Measurements from ENCODE around the gene PRKCSH.

Gene PRKCSH, protein sequence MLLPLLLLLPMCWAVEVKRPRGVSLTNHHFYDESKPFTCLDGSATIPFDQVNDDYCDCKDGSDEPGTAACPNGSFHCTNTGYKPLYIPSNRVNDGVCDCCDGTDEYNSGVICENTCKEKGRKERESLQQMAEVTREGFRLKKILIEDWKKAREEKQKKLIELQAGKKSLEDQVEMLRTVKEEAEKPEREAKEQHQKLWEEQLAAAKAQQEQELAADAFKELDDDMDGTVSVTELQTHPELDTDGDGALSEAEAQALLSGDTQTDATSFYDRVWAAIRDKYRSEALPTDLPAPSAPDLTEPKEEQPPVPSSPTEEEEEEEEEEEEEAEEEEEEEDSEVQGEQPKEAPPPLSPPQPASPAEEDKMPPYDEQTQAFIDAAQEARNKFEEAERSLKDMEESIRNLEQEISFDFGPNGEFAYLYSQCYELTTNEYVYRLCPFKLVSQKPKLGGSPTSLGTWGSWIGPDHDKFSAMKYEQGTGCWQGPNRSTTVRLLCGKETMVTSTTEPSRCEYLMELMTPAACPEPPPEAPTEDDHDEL

GRCh38 chr19:11435057-11435832, at the start of gene PRKCSH, which contains the start of gene ODAD3:
PRKCSH (plus strand) TSS chr19:11435635; CDS start chr19:11436118, 483 bp downstream.
ODAD3 (minus strand) TSS chr19:11435121; CDS start chr19:11435016, 105 bp downstream.
- Histone ChIP-seq H3K9ac (ENCODE audit: low read length in 5 of 5) (peak within 1 kb of the TSS; percentile 66 to 90 (median 87)), H3K4me3 (ENCODE audit: low read depth in 1 of 5, low read length in 5 of 5) (peak within 1 kb of the TSS; percentile 80 to 99 (median 96)), H3K27me3 (ENCODE audit: control insufficient read depth in 5 of 5, insufficient read depth in 4 of 5, low read length in 5 of 5) (no peaks in the 10 kb centered on the region), H3K9me3 (ENCODE audit: control insufficient read depth in 5 of 5, low read length in 5 of 5) (no peaks in the 10 kb centered on the region), H3K4me1 (ENCODE audit: control insufficient read depth in 5 of 5, insufficient read depth in 5 of 5, low read length in 5 of 5) (peaks cover 8 to 20% (median 18%) of the 10 kb centered on the region in 5 donors), H3K27ac (ENCODE audit: low read depth, low read length) (peak within 1 kb of the TSS; percentile 70), H3K36me3 (ENCODE audit: control insufficient read depth in 5 of 5, insufficient read depth in 5 of 5, low read length in 5 of 5) (peaks cover 0 to 27% (median 16%) of the 10 kb centered on the region in 5 donors)

DNA sequence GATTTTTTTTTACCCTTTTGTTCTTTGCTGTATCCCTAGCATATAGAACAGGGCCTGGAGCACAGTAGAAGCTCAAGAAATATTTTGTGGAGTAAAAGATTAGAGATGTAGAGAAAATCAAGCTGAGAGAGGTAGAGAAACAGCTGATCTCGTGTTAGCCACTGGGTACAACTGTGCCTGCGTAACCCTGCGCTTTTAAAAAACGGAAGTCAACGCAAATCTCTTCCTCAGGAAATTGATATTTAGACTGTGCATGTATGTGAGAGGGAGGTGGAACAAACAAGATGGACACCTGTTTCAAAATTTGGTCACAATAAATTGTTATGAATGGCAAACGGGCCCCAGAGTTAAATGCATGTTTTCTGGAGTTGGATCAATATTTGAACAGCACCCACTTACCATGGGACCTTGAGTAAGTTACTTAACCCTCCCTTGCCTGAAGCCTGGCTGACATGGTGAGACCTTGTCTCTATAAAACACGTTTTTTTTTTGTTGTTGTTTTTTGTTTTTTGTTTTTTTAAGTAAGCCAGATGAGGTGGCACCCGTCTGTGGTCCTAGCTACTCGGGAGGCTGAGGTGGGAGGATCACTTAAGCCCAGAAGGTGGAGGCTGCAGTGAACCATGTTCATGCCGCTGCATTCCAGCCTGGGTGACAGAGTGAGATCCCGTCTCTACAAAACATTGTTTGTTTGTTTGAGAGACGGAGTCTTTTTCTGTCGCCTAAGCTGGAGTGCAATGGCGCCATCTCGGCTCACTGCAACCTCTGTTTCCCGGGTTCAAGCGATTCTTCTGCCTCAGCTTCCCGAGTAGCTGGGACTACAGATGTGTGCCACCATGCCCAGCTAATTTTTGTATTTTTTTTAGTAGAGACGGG, 48.0 kb upstream of the PRKCSH start:
- no peak overlapping the region for H3K27ac ChIP-seq (ENCODE audit: low read depth, low read length)
- no peaks in the 10 kb centered on the region for H3K36me3 ChIP-seq (ENCODE audit: control insufficient read depth in 5 of 5, insufficient read depth in 5 of 5, low read length in 5 of 5)
- peaks cover 0 to 28% (median 20%) of the 10 kb centered on the region in 5 donors for H3K4me1 ChIP-seq (ENCODE audit: control insufficient read depth in 5 of 5, insufficient read depth in 5 of 5, low read length in 5 of 5)
- H3K9me3 ChIP-seq (ENCODE audit: control insufficient read depth in 5 of 5, low read length in 5 of 5) = peaks cover 0 to 9% (median 4%) of the 10 kb centered on the region in 5 donors
- H3K9ac ChIP-seq (ENCODE audit: low read length in 5 of 5) = no peak overlapping the region
- no peak overlapping the region for H3K4me3 ChIP-seq (ENCODE audit: low read depth in 1 of 5, low read length in 5 of 5)
- H3K27me3 ChIP-seq (ENCODE audit: control insufficient read depth in 5 of 5, insufficient read depth in 4 of 5, low read length in 5 of 5) = peaks cover 5 to 10% (median 6%) of the 10 kb centered on the region in 5 donors

DNA sequence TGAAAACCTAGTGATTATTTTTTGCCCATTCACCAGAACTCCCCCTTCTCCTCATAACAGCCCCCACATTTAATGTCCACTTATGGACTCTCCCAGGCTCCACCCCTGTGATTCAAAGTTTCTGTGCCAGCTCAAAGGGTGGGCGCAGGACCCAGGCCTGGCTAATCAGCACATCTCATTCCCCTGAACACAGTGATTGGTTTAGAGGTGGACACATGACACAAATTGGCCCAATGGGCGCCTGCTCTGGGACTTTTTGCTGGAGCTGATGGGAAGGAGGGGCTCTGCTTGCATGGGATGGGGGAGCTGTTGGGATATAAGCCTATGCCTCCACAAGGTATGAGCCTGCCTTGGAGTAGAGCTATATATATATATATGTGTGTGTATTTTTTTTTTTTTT, 45.1 kb upstream of the PRKCSH start:
- Histone ChIP-seq H3K4me3 (ENCODE audit: low read depth in 1 of 5, low read length in 5 of 5) (no peak overlapping the region), H3K4me1 (ENCODE audit: control insufficient read depth in 5 of 5, insufficient read depth in 5 of 5, low read length in 5 of 5) (peaks cover 0 to 5% (median 0%) of the 10 kb centered on the region in 5 donors), H3K36me3 (ENCODE audit: control insufficient read depth in 5 of 5, insufficient read depth in 5 of 5, low read length in 5 of 5) (peaks cover 0 to 7% (median 3%) of the 10 kb centered on the region in 5 donors), H3K9me3 (ENCODE audit: control insufficient read depth in 5 of 5, low read length in 5 of 5) (peaks cover 0 to 9% (median 4%) of the 10 kb centered on the region in 5 donors), H3K27ac (ENCODE audit: low read depth, low read length) (no peak overlapping the region), H3K27me3 (ENCODE audit: control insufficient read depth in 5 of 5, insufficient read depth in 4 of 5, low read length in 5 of 5) (no peaks in the 10 kb centered on the region), H3K9ac (ENCODE audit: low read length in 5 of 5) (no peak overlapping the region)

DNA sequence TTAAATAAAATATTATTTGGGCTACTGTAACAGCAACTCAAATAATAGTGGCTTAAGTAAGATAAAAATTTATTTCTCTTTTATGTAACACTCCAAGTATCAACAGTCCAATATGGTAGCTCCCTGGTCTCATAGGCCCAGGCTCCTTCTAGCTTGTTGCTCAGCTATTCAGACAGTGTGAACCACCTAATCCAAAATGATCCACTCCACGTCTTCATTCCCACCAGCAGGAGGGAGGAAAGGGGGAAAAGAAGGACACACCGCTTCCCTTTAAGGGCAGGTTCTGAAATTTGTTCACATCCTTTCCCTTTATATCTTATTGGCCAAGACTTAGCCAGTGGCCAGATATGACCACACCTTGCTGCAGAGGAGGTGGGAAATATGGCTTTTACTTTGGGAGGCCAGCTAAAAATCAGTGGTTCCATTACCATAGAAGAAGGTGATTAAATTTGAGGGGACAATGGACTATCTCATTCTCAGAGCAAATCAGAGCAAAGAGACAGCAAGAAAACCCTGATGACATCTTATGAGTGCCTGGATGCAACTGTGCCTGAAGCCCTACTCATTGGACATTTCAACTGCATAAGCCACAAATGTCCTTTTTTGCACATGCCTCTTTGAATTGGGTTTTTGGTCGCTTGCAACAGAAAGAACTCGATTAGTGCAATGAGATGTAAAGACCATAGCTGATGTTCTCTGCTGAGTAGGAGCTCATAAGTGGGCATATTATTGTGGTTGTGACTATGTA, 44.3 kb upstream of the PRKCSH start:
- Histone ChIP-seq H3K4me3 (ENCODE audit: low read depth in 1 of 5, low read length in 5 of 5) (no peak overlapping the region), H3K27ac (ENCODE audit: low read depth, low read length) (no peak overlapping the region), H3K4me1 (ENCODE audit: control insufficient read depth in 5 of 5, insufficient read depth in 5 of 5, low read length in 5 of 5) (peaks cover 0 to 5% (median 0%) of the 10 kb centered on the region in 5 donors), H3K9ac (ENCODE audit: low read length in 5 of 5) (no peak overlapping the region), H3K27me3 (ENCODE audit: control insufficient read depth in 5 of 5, insufficient read depth in 4 of 5, low read length in 5 of 5) (no peaks in the 10 kb centered on the region), H3K9me3 (ENCODE audit: control insufficient read depth in 5 of 5, low read length in 5 of 5) (peaks cover 0 to 9% (median 4%) of the 10 kb centered on the region in 5 donors), H3K36me3 (ENCODE audit: control insufficient read depth in 5 of 5, insufficient read depth in 5 of 5, low read length in 5 of 5) (peaks cover 0 to 7% (median 3%) of the 10 kb centered on the region in 5 donors)

GRCh38 chr19:11397089-11397610, 38.3 kb upstream of the PRKCSH start:
- no peak overlapping the region for H3K4me3 ChIP-seq (ENCODE audit: low read depth in 1 of 5, low read length in 5 of 5)
- no peak overlapping the region for H3K27ac ChIP-seq (ENCODE audit: low read depth, low read length)
- no peaks in the 10 kb centered on the region for H3K4me1 ChIP-seq (ENCODE audit: control insufficient read depth in 5 of 5, insufficient read depth in 5 of 5, low read length in 5 of 5)
- no peak overlapping the region for H3K9ac ChIP-seq (ENCODE audit: low read length in 5 of 5)
- peaks cover 0 to 21% (median 6%) of the 10 kb centered on the region in 5 donors for H3K36me3 ChIP-seq (ENCODE audit: control insufficient read depth in 5 of 5, insufficient read depth in 5 of 5, low read length in 5 of 5)
- no peaks in the 10 kb centered on the region for H3K9me3 ChIP-seq (ENCODE audit: control insufficient read depth in 5 of 5, low read length in 5 of 5)
- no peaks in the 10 kb centered on the region for H3K27me3 ChIP-seq (ENCODE audit: control insufficient read depth in 5 of 5, insufficient read depth in 4 of 5, low read length in 5 of 5)

- H3K36me3 ChIP-seq (ENCODE audit: control insufficient read depth in 5 of 5, insufficient read depth in 5 of 5, low read length in 5 of 5) = peaks cover 0 to 26% (median 3%) of the 10 kb centered on the region in 5 donors
- no peaks in the 10 kb centered on the region for H3K4me1 ChIP-seq (ENCODE audit: control insufficient read depth in 5 of 5, insufficient read depth in 5 of 5, low read length in 5 of 5)
- no peaks in the 10 kb centered on the region for H3K27me3 ChIP-seq (ENCODE audit: control insufficient read depth in 5 of 5, insufficient read depth in 4 of 5, low read length in 5 of 5)
- H3K9ac ChIP-seq (ENCODE audit: low read length in 5 of 5) = no peak overlapping the region
- H3K27ac ChIP-seq (ENCODE audit: low read depth, low read length) = no peak overlapping the region
- H3K9me3 ChIP-seq (ENCODE audit: control insufficient read depth in 5 of 5, low read length in 5 of 5) = no peaks in the 10 kb centered on the region
- no peak overlapping the region for H3K4me3 ChIP-seq (ENCODE audit: low read depth in 1 of 5, low read length in 5 of 5)
Measured at GRCh38 chr19:11399667-11400066, 35.8 kb upstream of the PRKCSH start.

DNA sequence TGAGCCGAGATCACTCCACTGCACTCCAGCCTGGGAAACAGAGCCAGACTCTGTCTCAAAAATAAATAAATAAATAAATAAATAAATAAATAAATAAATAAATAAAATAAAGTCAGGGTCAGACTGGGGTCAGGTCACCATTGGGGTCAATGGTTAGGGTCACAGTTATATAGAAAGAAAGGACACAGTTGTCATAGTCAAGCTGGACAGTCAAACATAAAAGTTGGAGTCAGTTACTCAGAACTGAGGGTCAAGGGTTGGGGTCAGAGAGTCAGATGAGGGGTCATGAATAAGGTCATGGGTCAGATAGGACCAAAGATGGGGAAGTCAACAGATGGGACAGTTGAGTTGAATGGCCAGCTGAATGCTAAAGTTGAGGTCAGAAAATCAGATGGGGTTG, 34.6 kb upstream of the PRKCSH start:
- Histone ChIP-seq H3K4me3 (ENCODE audit: low read depth in 1 of 5, low read length in 5 of 5) (no peak overlapping the region), H3K9ac (ENCODE audit: low read length in 5 of 5) (no peak overlapping the region), H3K27me3 (ENCODE audit: control insufficient read depth in 5 of 5, insufficient read depth in 4 of 5, low read length in 5 of 5) (no peaks in the 10 kb centered on the region), H3K4me1 (ENCODE audit: control insufficient read depth in 5 of 5, insufficient read depth in 5 of 5, low read length in 5 of 5) (no peaks in the 10 kb centered on the region), H3K27ac (ENCODE audit: low read depth, low read length) (no peak overlapping the region), H3K9me3 (ENCODE audit: control insufficient read depth in 5 of 5, low read length in 5 of 5) (no peaks in the 10 kb centered on the region), H3K36me3 (ENCODE audit: control insufficient read depth in 5 of 5, insufficient read depth in 5 of 5, low read length in 5 of 5) (peaks cover 0 to 26% (median 3%) of the 10 kb centered on the region in 5 donors)

DNA sequence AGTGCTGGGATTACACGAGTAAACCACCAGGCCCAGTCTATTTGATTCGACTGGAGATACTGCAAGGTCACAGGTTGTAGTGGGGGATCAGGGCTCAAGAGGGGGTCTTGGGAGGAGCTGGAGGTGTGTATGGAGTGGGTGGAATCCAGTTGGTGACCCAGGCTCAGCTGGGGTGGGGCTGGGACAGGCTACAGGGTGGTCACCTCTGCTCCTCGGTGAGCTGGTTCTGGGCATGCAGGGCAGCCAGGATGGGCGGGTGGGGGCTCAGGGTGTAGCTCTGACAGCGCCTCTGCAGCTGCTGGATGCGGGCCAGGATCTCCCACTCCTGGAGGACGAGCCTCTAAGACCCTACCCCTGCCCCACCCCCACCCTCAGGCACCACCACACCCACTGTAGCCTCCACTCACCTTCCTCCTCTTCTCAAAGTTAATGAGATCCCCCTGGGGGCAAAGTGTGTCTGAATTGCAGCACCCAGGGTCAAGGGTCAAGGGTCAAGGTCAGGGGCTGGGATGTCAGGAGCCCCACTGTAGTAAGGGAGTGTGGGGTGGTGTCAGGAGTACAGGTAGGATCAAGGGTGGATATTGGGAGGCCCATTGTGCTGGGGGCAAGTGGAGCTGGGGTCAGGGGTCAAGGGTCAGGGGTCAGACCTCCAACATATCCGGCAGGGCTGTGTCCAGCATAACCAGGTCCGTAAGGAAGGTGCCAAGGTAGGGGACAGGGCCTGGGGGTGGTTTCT, 33.5 kb upstream of the PRKCSH start:
- H3K27ac ChIP-seq (ENCODE audit: low read depth, low read length) = no peak overlapping the region
- H3K4me1 ChIP-seq (ENCODE audit: control insufficient read depth in 5 of 5, insufficient read depth in 5 of 5, low read length in 5 of 5) = peaks cover 0 to 2% (median 0%) of the 10 kb centered on the region in 5 donors
- H3K9me3 ChIP-seq (ENCODE audit: control insufficient read depth in 5 of 5, low read length in 5 of 5) = no peaks in the 10 kb centered on the region
- no peak overlapping the region for H3K4me3 ChIP-seq (ENCODE audit: low read depth in 1 of 5, low read length in 5 of 5)
- peaks cover 0 to 25% (median 3%) of the 10 kb centered on the region in 5 donors for H3K36me3 ChIP-seq (ENCODE audit: control insufficient read depth in 5 of 5, insufficient read depth in 5 of 5, low read length in 5 of 5)
- no peak overlapping the region for H3K9ac ChIP-seq (ENCODE audit: low read length in 5 of 5)
- H3K27me3 ChIP-seq (ENCODE audit: control insufficient read depth in 5 of 5, insufficient read depth in 4 of 5, low read length in 5 of 5) = peaks cover 0 to 8% (median 3%) of the 10 kb centered on the region in 5 donors
